Measurements from ENCODE around the gene GJA1. TPM values are rescaled to one million over a fixed set of nuclear protein-coding genes. Genes with fewer than 3 reads are reported as not detected.

The GJA1 gene
- total and polyA plus RNA-seq, 4 donors = 0.32 to 2.8 (median 1.9) TPM

GRCh38 chr6:121426686-121427085 lies 8.8 kb upstream of the GJA1 start:
- Histone ChIP-seq H3K9me3 (ENCODE audit: control insufficient read depth in 4 of 4, low read length in 3 of 4) (no peaks in the 10 kb centered on the region), H3K9ac (ENCODE audit: low read depth in 1 of 2, low read length in 2 of 2) (no peak overlapping the region), H3K36me3 (ENCODE audit: control insufficient read depth in 4 of 4, insufficient read depth in 3 of 4, low read depth in 1 of 4, low read length in 3 of 4) (no peaks in the 10 kb centered on the region), H3K4me3 (ENCODE audit: low read depth in 1 of 3, low read length in 3 of 3) (no peak overlapping the region), H3K27me3 (ENCODE audit: control insufficient read depth in 4 of 4, insufficient read depth in 4 of 4, low read length in 3 of 4) (no peaks in the 10 kb centered on the region), H3K27ac (ENCODE audit: low read depth in 1 of 2, low read length in 2 of 2) (no peak overlapping the region), H3K4me1 (ENCODE audit: control insufficient read depth in 4 of 4, insufficient read depth in 4 of 4, low read length in 3 of 4) (peaks cover 0 to 3% (median 2%) of the 10 kb centered on the region in 4 donors)
- DNase-seq (ENCODE audit: low spot score) = no peak
- WGBS = 40% methylated on average over 3 of the region's 3 CpGs
- TF ChIP-seq SP1 (IDR thresholded peaks at IDR 0.05) = no peak
- TF ChIP-seq JUND (IDR thresholded peaks at IDR 0.05) = no peak
- TF ChIP-seq HNF4A (conservative IDR thresholded peaks at IDR 0.05) = no peak
- no peak for TF ChIP-seq NR2F2 (IDR thresholded peaks at IDR 0.05)
- TF ChIP-seq FOXA2 (IDR thresholded peaks at IDR 0.05) = no peak
- TF ChIP-seq RXRA (IDR thresholded peaks at IDR 0.05) = no peak
- TF ChIP-seq, protein P1, sequence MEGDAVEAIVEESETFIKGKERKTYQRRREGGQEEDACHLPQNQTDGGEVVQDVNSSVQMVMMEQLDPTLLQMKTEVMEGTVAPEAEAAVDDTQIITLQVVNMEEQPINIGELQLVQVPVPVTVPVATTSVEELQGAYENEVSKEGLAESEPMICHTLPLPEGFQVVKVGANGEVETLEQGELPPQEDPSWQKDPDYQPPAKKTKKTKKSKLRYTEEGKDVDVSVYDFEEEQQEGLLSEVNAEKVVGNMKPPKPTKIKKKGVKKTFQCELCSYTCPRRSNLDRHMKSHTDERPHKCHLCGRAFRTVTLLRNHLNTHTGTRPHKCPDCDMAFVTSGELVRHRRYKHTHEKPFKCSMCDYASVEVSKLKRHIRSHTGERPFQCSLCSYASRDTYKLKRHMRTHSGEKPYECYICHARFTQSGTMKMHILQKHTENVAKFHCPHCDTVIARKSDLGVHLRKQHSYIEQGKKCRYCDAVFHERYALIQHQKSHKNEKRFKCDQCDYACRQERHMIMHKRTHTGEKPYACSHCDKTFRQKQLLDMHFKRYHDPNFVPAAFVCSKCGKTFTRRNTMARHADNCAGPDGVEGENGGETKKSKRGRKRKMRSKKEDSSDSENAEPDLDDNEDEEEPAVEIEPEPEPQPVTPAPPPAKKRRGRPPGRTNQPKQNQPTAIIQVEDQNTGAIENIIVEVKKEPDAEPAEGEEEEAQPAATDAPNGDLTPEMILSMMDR (IDR thresholded peaks at IDR 0.05; ENCODE audit: low read depth, low read length, missing input control) = no peak
- no peak for TF ChIP-seq YY1 (IDR thresholded peaks at IDR 0.05)
- TF ChIP-seq, protein P2, sequence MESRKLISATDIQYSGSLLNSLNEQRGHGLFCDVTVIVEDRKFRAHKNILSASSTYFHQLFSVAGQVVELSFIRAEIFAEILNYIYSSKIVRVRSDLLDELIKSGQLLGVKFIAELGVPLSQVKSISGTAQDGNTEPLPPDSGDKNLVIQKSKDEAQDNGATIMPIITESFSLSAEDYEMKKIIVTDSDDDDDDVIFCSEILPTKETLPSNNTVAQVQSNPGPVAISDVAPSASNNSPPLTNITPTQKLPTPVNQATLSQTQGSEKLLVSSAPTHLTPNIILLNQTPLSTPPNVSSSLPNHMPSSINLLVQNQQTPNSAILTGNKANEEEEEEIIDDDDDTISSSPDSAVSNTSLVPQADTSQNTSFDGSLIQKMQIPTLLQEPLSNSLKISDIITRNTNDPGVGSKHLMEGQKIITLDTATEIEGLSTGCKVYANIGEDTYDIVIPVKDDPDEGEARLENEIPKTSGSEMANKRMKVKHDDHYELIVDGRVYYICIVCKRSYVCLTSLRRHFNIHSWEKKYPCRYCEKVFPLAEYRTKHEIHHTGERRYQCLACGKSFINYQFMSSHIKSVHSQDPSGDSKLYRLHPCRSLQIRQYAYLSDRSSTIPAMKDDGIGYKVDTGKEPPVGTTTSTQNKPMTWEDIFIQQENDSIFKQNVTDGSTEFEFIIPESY (IDR thresholded peaks at IDR 0.05) = no peak
- no peak for TF ChIP-seq TAF1 (conservative IDR thresholded peaks at IDR 0.05)
- no peak for TF ChIP-seq GABPA (IDR thresholded peaks at IDR 0.05 in 1 of 2, conservative IDR thresholded peaks at IDR 0.05 in 1 of 2)
- TF ChIP-seq, protein P3, sequence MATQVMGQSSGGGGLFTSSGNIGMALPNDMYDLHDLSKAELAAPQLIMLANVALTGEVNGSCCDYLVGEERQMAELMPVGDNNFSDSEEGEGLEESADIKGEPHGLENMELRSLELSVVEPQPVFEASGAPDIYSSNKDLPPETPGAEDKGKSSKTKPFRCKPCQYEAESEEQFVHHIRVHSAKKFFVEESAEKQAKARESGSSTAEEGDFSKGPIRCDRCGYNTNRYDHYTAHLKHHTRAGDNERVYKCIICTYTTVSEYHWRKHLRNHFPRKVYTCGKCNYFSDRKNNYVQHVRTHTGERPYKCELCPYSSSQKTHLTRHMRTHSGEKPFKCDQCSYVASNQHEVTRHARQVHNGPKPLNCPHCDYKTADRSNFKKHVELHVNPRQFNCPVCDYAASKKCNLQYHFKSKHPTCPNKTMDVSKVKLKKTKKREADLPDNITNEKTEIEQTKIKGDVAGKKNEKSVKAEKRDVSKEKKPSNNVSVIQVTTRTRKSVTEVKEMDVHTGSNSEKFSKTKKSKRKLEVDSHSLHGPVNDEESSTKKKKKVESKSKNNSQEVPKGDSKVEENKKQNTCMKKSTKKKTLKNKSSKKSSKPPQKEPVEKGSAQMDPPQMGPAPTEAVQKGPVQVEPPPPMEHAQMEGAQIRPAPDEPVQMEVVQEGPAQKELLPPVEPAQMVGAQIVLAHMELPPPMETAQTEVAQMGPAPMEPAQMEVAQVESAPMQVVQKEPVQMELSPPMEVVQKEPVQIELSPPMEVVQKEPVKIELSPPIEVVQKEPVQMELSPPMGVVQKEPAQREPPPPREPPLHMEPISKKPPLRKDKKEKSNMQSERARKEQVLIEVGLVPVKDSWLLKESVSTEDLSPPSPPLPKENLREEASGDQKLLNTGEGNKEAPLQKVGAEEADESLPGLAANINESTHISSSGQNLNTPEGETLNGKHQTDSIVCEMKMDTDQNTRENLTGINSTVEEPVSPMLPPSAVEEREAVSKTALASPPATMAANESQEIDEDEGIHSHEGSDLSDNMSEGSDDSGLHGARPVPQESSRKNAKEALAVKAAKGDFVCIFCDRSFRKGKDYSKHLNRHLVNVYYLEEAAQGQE (IDR thresholded peaks at IDR 0.05) = no peak

DNA sequence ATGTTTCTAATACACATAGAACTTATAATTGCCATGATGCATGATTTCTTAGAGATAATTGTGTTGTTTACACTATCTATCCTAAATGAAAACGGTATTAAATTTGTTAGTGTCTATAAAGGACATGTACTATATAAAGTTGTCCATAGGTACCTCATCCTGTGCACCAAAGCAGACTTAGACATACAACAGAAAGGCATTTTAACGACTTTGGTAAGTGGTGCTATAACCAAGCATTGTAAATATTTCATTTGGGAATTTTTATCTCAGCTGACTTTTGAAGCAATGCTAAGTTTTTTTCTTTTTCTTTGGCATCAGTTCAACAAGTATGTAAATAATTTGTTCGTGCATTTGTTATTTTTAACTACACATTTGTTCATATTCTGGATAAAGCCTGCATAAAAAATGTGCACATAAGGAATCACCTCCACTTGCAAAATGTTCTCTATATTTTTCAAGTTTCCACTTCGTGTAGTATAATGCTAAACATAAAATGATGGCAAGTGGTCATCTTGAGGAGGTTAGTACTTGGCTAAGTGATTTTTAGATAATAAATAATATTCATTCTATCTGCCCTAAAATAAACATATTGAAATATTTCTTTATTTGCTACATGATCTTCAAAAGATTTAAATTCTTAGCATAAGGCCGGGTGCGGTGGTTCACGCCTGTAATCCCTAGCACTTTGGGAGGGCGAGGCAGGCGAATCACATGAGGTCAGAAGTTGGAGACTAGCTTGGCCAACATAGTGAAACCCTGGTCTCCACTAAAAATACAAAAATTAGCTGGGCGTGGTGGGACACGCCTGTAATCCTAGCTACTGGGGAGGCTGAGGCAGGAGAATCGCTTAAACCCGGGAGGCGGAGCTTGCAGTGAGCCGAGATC lies 6.3 kb upstream of the GJA1 start:
- no peaks in the 10 kb centered on the region for H3K9me3 ChIP-seq (ENCODE audit: control insufficient read depth in 4 of 4, low read length in 3 of 4)
- no peak for DNase-seq (ENCODE audit: low spot score)
- H3K4me1 ChIP-seq (ENCODE audit: control insufficient read depth in 4 of 4, insufficient read depth in 4 of 4, low read length in 3 of 4) = peaks cover 0 to 3% (median 2%) of the 10 kb centered on the region in 4 donors
- H3K9ac ChIP-seq (ENCODE audit: low read depth in 1 of 2, low read length in 2 of 2) = no peak overlapping the region
- no peak for TF ChIP-seq HNF4A (conservative IDR thresholded peaks at IDR 0.05)
- WGBS = 86% methylated on average over 15 of the region's 15 CpGs
- H3K27me3 ChIP-seq (ENCODE audit: control insufficient read depth in 4 of 4, insufficient read depth in 4 of 4, low read length in 3 of 4) = no peaks in the 10 kb centered on the region
- no peak overlapping the region for H3K4me3 ChIP-seq (ENCODE audit: low read depth in 1 of 3, low read length in 3 of 3)
- no peak overlapping the region for H3K27ac ChIP-seq (ENCODE audit: low read depth in 1 of 2, low read length in 2 of 2)
- H3K36me3 ChIP-seq (ENCODE audit: control insufficient read depth in 4 of 4, insufficient read depth in 3 of 4, low read depth in 1 of 4, low read length in 3 of 4) = no peaks in the 10 kb centered on the region
